Left ventricle myocardium superior (tissue), 1 donor: Measurements from ENCODE around the gene CLEC16A. TPM values are rescaled to one million over a fixed set of nuclear protein-coding genes. Genes with fewer than 3 reads are reported as not detected.
"Not testable (repeated sequence)": the region's sequence is repeated elsewhere in the genome, so short reads cannot be mapped to it uniquely, and the experiment has no call there.

ENCODE experiments used
- ATAC-seq: fragments of 200-7000 bp; cut with Tn5 transposase; one replicate; pipeline ENCODE4 v1.9.1; 2020; ENCODE audit warnings: mild to moderate bottlenecking, moderate library complexity
- DNase-seq: peaks from one replicate; pipeline ENCODE4 v3.0.0-alpha.2; 2020
- intact Hi-C: fragments of 100-400 bp; cut with micrococcal nuclease; formaldehyde crosslinking; loops from one replicate; pipeline ENCODE4 v1.11.0; 2022
- total RNA-seq: library from RNA; stranded (reverse); fragmentation: NEBNext Ultra II Directional; extraction: Animal tissue kit (Norgen Biotek cat#: 25700); gene quantifications from one replicate; pipeline ENCODE4 v1.2.1, GENCODE V29; 2021
- donor health status: DM: no; HTN: yes; CAD: no; lungs with severe emphysema.

Gene CLEC16A
- total RNA-seq, 1 donor from 2014 or later, result 20.6 TPM

GRCh38 chr16:10936272-10936984, 7.9 kb upstream of the CLEC16A start:
- ATAC-seq, result no peak
- DNase-seq, result no peak
- intact Hi-C loops, result no loop called here

DNA sequence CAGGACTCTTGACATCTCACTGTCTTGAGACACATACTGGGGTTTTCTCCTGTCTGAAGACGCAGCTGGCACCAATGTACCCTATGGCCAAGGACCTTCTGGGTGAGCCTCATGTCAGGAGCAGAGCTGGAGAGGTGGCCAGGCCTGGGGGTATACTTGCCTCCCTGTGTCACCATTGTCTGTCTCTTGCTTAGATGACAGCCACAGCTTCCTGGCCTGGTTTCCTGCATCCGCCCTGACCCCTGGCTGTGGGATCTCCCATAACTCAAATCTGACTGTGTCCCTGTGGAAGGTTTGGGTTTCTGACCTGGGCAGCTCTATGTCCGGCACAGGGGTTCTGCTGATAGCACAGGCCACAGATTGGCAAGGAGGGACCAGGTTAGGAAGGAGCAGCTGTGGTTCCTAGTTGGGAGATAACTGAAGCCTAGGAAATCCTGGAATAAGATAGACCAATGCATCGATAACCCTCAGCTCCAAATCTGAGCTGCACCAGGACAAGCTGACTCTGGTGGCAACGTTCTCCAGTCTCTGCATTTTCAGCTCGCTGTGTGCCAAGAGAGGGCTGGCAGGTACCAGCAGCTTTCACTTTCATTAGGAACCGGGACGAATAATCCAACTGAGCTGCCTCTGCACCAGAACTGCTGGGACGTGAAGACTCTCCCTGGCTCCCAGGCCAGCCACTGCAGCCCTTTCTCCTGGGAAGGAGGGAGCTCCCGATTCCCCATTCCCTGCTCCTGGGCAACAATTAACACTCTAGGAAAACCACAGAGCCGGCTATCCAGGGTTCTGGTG, 7.1 kb upstream of the CLEC16A start:
- DNase-seq, result peak; percentile 60

GRCh38 chr16:10938321-10938720, 6.0 kb upstream of the CLEC16A start:
- DNase-seq (no peak), ATAC-seq (no peak)
- intact Hi-C loops, result no loop called here

More for the DNA sequence above, 7.1 kb upstream of the CLEC16A start:
- intact Hi-C loops, result no loop called here
- ATAC-seq, result peak; percentile 17

DNA sequence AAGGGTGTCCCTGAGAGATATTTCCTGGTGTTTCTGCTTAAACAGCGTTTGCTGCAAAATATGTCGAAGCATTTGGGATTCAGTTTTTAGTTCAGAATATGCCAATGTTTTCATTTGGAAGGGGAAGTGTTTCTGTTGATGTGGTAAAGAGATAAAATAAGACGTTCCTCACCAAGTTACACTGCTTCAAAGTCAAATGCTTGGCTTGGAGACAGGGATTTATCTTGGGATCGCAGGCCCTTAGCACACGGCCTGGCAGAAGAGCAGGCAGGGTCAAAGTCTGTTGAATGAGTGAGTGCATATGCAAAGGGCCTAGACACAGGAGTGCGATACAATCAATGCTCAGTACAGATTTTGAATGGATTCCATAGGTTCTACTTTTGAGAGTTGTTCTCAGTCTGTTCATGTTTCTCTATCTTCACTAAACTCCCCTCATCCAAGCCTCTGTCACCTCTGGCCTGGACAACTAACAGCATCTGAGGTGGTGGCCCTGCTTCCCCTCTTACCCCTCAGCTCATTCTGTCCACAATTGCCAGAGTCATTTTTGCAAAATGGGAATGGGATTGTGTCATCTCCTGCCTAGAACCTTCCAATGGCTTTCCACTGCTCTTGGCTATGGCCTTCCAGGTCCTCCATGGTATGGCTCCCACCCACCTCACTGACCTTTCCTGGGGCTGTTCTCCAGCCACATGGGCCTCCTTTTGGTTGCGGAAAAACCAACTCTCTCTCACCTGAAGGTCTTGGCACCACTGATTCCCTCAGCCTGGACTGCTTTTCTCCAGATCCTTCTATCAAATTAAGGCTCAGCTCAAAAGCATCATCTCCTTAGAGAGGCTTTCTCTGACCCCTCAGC, 5.3 kb upstream of the CLEC16A start:
- intact Hi-C loops, result no loop called here
- ATAC-seq (no peak), DNase-seq (no peak)

- no peak for ATAC-seq
- no peak for DNase-seq
- intact Hi-C loops, result no loop called here
These were observed 4.6 kb upstream of the CLEC16A start for GRCh38 chr16:10939649-10940234.

DNA sequence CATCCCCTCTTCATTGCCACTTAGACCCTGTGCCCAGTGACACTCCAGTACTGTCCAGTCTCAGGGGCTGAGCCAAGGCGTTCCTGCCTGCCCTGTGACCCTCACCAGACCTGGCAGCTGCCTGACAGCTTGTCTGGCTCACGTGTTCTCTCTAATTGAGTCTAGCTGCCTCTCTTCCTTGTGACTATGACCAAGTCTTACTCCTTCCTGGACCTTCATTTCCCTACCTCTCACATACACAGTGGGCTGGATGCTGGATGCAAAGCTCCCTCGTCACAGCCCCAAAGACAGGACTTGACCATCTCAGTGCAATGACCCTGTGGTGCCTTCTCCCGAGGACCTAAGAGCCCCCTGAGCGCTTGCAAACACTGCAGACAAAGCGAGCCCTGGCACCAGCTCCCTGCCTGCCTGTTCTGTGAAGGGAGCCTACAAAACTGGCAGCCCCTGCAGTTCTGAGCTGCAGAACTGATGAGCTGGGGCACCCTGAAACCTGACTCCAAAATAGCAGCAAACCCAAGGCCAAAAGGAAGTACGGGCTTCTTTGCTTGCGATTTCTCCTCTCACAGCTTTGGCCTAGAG, 3.8 kb upstream of the CLEC16A start:
- DNase-seq, result peak; percentile 45
- peak; percentile 1 for ATAC-seq
- intact Hi-C loops, result no loop called here

DNA sequence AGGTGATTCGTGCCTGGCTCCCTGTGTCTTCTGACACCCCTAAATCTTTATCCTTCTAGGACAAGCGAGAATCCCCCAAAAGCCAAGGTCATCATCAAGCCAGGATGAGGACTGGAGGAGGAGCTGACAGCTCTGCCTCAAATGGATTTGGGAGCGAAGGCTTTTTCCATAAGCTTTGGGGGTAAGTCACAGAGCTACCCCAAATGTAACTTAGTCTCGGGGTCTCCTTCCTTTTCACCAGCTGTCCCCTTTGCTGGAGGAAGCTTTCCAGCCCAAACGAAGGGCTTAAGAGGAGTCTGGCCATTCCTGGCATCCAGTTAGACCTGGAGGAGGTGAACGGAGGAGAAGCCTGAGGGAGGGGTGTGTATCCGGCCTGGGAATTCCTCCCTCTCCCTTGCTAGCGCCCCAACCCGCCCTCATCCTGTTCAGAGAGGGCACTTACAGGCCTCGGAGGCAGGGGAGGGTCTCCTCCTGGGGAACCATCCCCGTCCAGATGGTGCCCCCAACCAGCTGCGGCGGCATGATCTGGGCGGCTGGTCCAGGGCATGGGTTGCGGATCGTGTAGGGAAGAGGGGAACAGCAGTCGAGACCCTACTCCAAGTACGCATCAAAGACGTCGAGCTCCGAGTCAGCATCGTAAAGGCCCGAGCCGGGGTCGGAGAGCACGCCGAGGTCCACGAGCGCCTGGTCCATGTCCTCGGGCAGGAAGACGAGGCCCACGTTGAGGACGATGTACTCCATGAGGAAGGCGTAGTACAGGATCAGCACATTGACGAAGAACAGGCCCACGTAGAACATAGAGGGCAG, 3.0 kb upstream of the CLEC16A start:
- no peak for ATAC-seq
- no peak for DNase-seq
- intact Hi-C loops, result no loop called here

- intact Hi-C loops, result not testable (repeated sequence)
- DNase-seq (peak; percentile 40), ATAC-seq (peak; percentile 1)
These were observed 2.4 kb upstream of the CLEC16A start for GRCh38 chr16:10941935-10942351.

DNA sequence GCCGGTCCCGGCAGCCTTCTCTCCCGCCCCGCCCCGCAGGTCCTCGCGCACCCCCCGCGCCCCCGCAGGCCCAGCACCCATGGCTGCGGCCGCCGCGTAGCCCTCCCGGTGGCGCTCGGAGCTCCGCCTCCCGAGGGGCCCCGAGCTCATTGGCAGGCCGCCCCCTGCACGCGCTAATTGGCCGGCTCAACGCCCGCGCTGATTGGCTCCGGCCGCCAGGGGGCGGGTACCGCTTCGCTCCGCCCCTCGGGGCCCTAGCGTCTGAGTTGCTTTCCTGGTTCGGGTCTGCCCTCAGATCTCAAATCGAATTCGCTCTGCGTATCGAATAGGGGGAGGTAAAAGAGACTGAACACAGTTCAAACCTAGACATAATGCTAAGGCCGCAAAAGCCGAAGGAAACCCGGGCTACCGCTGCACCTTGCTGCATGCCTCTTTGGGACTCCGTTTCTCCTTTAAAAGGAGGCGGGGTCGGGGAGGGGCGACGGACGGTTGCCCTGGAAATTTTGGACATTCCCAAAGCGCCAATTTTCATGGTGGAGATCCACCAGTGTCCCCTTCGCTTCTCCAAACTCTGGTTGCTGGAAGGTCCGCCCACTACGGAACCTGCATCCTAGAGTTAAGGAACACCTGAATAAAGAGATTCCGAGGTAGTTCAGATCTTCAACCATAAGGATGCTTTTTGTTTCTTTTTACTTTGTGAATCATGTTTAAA, 1.9 kb upstream of the CLEC16A start, which contains the start of gene DEXI:
TSS of gene DEXI (minus strand) at position 117 of the 712 bp plus-strand sequence. CDS start 463 bp downstream, outside the sequence.
- DNase-seq (peak; percentile 98), ATAC-seq (peak; percentile 75)
- intact Hi-C loops, result no loop called here

GRCh38 chr16:10943064-10943353, 1.4 kb upstream of the CLEC16A start:
- intact Hi-C loops, result no loop called here
- ATAC-seq, result no peak
- DNase-seq, result no peak

DNA sequence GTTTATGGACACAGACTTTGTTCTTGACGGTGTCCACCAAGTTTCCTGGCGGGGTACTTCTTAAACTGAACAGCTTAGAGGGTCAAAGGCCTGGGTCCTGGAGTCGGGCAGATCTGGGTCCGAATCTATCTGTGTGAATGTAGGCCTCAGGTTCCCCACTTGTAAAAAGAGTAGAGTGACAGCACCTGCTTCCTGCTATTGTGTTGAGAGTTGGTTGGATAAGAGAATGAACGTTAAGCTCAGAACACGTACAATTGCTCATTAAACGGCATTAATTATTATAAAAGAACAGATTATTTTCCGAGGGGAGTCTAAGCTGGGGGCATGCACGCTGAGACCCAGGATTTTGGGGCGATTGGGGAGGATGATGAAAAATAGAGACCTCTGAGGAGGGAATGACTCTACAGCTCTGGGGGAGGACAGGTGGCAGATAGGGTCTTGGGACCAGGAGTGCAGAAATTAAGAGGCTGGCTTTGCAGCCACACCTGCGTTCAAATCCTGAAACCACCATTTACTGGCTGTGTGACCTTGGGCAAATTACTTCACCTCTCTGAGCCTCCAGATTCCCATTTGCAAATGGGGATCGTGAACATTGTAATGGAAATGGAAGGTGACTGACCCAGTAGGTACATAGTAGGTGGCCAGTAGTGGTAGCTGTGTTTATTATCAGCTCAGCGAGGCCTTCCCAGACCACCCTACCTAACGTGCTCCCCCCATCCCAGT, 862 bp downstream of the CLEC16A start:
- DNase-seq, result no peak
- intact Hi-C loops, result no loop called here
- no peak for ATAC-seq

GRCh38 chr16:10946308-10946707, 1.9 kb downstream of the CLEC16A start:
- intact Hi-C loops, result no loop called here
- DNase-seq (no peak), ATAC-seq (no peak)

GRCh38 chr16:10947211-10947787, 2.9 kb downstream of the CLEC16A start:
- no peak for ATAC-seq
- DNase-seq, result no peak
- intact Hi-C loops, result no loop called here

DNA sequence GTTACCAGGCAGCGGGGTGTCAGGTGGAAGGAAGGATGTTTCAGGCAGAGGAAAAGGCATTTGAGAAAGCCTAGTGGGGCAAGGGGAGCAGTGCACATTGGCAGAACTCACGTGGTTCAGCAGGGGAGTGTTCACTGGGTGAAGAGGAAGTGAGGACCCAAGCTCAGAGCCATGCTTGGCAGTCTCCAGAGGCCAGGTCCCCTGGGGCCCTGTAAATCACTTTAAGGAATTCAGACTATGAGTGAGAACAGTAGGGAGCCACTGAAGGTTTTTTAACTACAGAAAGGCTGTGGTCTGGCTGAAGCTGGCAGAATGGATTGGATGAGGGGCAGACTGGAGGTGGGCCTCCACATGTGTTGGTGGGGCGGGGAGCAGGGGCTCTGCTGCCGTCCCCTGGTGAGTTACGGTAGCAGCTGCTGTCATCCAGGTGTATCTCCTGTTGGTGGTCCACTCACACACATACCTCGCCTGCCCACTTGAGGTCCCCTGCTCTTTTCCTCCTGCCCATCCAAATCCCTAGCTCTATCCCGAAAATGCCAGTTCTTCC, 5.1 kb downstream of the CLEC16A start:
- intact Hi-C loops, result no loop called here
- DNase-seq (no peak), ATAC-seq (no peak)

DNA sequence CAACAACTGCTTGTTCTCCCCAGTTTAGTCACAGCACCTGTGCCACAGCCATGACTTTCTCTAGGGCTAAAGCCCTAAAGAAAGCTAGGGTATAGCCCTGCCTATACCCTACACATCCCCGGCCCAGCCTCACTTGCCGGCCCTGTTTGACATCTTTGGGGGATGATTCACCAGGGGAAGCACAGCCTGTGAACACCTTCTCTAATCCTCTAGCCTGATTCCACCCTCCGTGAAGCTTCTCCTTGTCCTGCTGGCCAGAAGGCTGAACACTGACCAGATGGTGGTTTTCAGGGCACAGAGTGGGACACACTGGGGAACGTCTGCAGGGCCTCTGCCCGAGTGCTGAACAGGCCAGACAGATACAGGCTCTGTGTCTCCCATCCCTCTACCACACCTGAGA, 6.0 kb downstream of the CLEC16A start:
- no peak for ATAC-seq

GRCh38 chr16:10951026-10951425, 6.7 kb downstream of the CLEC16A start:
- no peak for ATAC-seq
- intact Hi-C loops, result no loop called here
- DNase-seq, result no peak

More for the DNA sequence above, 6.0 kb downstream of the CLEC16A start:
- DNase-seq, result no peak
- intact Hi-C loops, result no loop called here
